IMR-90 (cell line): ENCODE measurements around the gene TBC1D24. TPM values are rescaled to one million over a fixed set of nuclear protein-coding genes. Genes with fewer than 3 reads are reported as not detected.

Source experiments
- ATAC-seq: fragments of 200-7000 bp; cut with Tn5 transposase; 2 replicates; pipeline ENCODE4 v1.9.1; 2020; ENCODE audit warnings: low read depth, mild to moderate bottlenecking, moderate library complexity
- BruUV-seq: library from RNA; stranded (reverse); fragments of 400-500 nt; replicated peaks from 2 replicates; lab custom pipeline; 2021; lab: Mats Ljungman, UMichigan
- CTCF ChIA-PET: fragments of 300-600 bp; formaldehyde crosslinking; extraction: SDS; loops from one replicate; lab custom pipeline; 2021; ENCODE audit warnings: antibody characterized with exemption; lab: Yijun Ruan, JAX
- POLR2A ChIA-PET: fragments of 300-600 bp; sonication (Branson Sonifier 250); formaldehyde crosslinking; loops from one replicate; lab custom pipeline; 2022; ENCODE audit warnings: antibody characterized with exemption; ENCODE audit not compliant: unreplicated experiment; lab: Charles Lee
- DNase-seq: peaks from one replicate; pipeline ENCODE4 v3.0.0; 2013
- H2AFZ ChIP-seq: replicated peaks from 2 replicates; pipeline ENCODE3; 2013; ENCODE audit warnings: low read length, mild to moderate bottlenecking; ENCODE audit not compliant: poor library complexity
- H2AK5ac ChIP-seq: 2 replicates; pipeline ENCODE4 v1.6.1; 2013; ENCODE audit warnings: low read depth, low read length, inconsistent platforms
- H2AK9ac ChIP-seq: replicated peaks from 2 replicates; pipeline ENCODE3; 2013; ENCODE audit warnings: mild to moderate bottlenecking, low read depth, low read length, moderate library complexity; ENCODE audit not compliant: poor library complexity
- H2BK120ac ChIP-seq: 2 replicates; pipeline ENCODE4 v1.6.1; 2013; ENCODE audit warnings: low read depth, low read length, inconsistent platforms
- H2BK15ac ChIP-seq: 3 replicates; pipeline ENCODE4 v1.6.1; 2013; ENCODE audit warnings: low read depth, low read length, inconsistent platforms
- H2BK20ac ChIP-seq: 2 replicates; pipeline ENCODE4 v1.6.1; 2013; ENCODE audit warnings: low read depth, mild to moderate bottlenecking, inconsistent platforms, low read length, moderate library complexity
- H2BK5ac ChIP-seq: 2 replicates; pipeline ENCODE4 v1.6.1; 2013; ENCODE audit warnings: mild to moderate bottlenecking, low read depth, low read length, inconsistent platforms; ENCODE audit not compliant: poor library complexity, severe bottlenecking
- H3K14ac ChIP-seq: replicated peaks from 2 replicates; pipeline ENCODE4 v1.6.1; 2013; ENCODE audit warnings: low read depth, low read length, inconsistent platforms
- H3K18ac ChIP-seq: 2 replicates; pipeline ENCODE4 v1.6.1; 2013; ENCODE audit warnings: low read depth, low read length, control low read depth
- H3K23ac ChIP-seq: 2 replicates; pipeline ENCODE4 v1.6.1; 2013; ENCODE audit warnings: low read depth, low read length, inconsistent platforms
- H3K27ac ChIP-seq: 2 replicates; pipeline ENCODE4 v1.5.1; 2013; ENCODE audit warnings: mild to moderate bottlenecking, control low read depth, low read length; ENCODE audit not compliant: insufficient read depth
- H3K27me3 ChIP-seq: 2 replicates; pipeline ENCODE4 v1.6.1; 2013; ENCODE audit warnings: low read length; ENCODE audit not compliant: control insufficient read depth, insufficient read depth
- H3K36me3 ChIP-seq: 2 replicates; pipeline ENCODE4 v1.6.1; 2013; ENCODE audit warnings: low read length, mixed read lengths; ENCODE audit not compliant: control insufficient read depth, insufficient read depth
- H3K4ac ChIP-seq: 2 replicates; pipeline ENCODE4 v1.6.1; 2013; ENCODE audit warnings: low read depth, low read length, inconsistent platforms
- H3K4me1 ChIP-seq: 2 replicates; pipeline ENCODE4 v1.6.1; 2013; ENCODE audit warnings: low read length, mixed read lengths; ENCODE audit not compliant: control insufficient read depth, insufficient read depth
- H3K4me2 ChIP-seq: 2 replicates; pipeline ENCODE4 v1.6.1; 2013; ENCODE audit warnings: low read depth, mild to moderate bottlenecking, control low read depth, low read length, moderate library complexity
- H3K4me3 ChIP-seq: 2 replicates; pipeline ENCODE4 v1.5.1; 2013; ENCODE audit warnings: low read depth, mild to moderate bottlenecking, control low read depth, low read length, moderate library complexity; ENCODE audit not compliant: insufficient read depth
- H3K56ac ChIP-seq: 2 replicates; pipeline ENCODE4 v1.6.1; 2013; ENCODE audit warnings: low read length, inconsistent platforms; ENCODE audit not compliant: insufficient read depth; ENCODE audit errors: extremely low read depth
- H3K79me1 ChIP-seq, 2 experiments: 2 replicates each; pipeline ENCODE4 v1.6.1; 2013; ENCODE audit warnings: low read length in 2 of 2, inconsistent platforms in 1 of 2, low read depth in 1 of 2
- H3K9ac ChIP-seq: 2 replicates; pipeline ENCODE4 v1.6.1; 2013; ENCODE audit warnings: low read depth, low read length, control low read depth
- H3K9me1 ChIP-seq: 2 replicates; pipeline ENCODE4 v1.6.1; 2013; ENCODE audit warnings: low read length, inconsistent platforms; ENCODE audit not compliant: insufficient read depth
- H3K9me3 ChIP-seq: 2 replicates; pipeline ENCODE4 v1.6.1; 2013; ENCODE audit warnings: low read length; ENCODE audit not compliant: control insufficient read depth, insufficient read depth
- H4K20me1 ChIP-seq: 2 replicates; pipeline ENCODE4 v1.6.1; 2013; ENCODE audit warnings: low read length, inconsistent platforms; ENCODE audit not compliant: insufficient read depth
- H4K5ac ChIP-seq: 2 replicates; pipeline ENCODE4 v1.6.1; 2013; ENCODE audit warnings: mild to moderate bottlenecking, low read depth, low read length, control low read depth
- H4K8ac ChIP-seq, 2 experiments: 2 replicates each; pipeline ENCODE4 v1.6.1; 2013; ENCODE audit warnings: low read depth in 2 of 2, low read length in 2 of 2, control low read depth in 1 of 2, inconsistent platforms in 1 of 2
- H4K91ac ChIP-seq: 2 replicates; pipeline ENCODE4 v1.6.1; 2013; ENCODE audit warnings: low read depth, low read length, inconsistent platforms; ENCODE audit not compliant: insufficient read depth
- CHD1 ChIP-seq: IDR thresholded peaks from 2 replicates; pipeline ENCODE4 v1.6.1; 2012; ENCODE audit warnings: low read depth, low read length, improper control_type of control experiment
- NFE2L2 ChIP-seq: fragments of 150-350 bp; IDR thresholded peaks from 2 replicates; pipeline ENCODE4 v1.6.1; 2016; ENCODE audit warnings: low read depth, mild to moderate bottlenecking, low read length
- POLR2A ChIP-seq: IDR thresholded peaks from 2 replicates; pipeline ENCODE4 v1.6.1; 2012; ENCODE audit warnings: mild to moderate bottlenecking, low read depth, low read length
- RFX5 ChIP-seq: IDR thresholded peaks from 2 replicates; pipeline ENCODE4 v1.8.0; 2012; ENCODE audit warnings: low read depth, mild to moderate bottlenecking, low read length, moderate library complexity
- WGBS, 2 experiments: methylation state at CpG; one replicate each; pipeline versions ENCODE4 v1.1.5 to v1.1.7; 2013; ENCODE audit warnings: missing lambda C conversion rate in 2 of 2; ENCODE audit not compliant: insufficient read length in 1 of 2; ENCODE audit errors: extremely low coverage in 2 of 2; 5-methylcytosine and 5-hydroxymethylcytosine counted together
- dilution Hi-C: fragments of 300-500 bp; cut with HindIII; formaldehyde crosslinking; loops from one replicate; pipeline ENCODE4 v1.14.3; 2018; ENCODE audit warnings: low sequenced_read_pairs; ENCODE audit not compliant: unreplicated experiment
- in situ Hi-C: fragments of 300-500 bp; cut with MboI; formaldehyde crosslinking; loops from 3 replicates; pipeline ENCODE4 v1.14.3; 2019; ENCODE audit warnings: low sequenced_read_pairs, inconsistent platforms, mixed read lengths
- intact Hi-C: fragments of 100-400 bp; cut with micrococcal nuclease; formaldehyde crosslinking; loops from 2 replicates; pipeline ENCODE4 v1.10.0; 2022
- polyA plus RNA-seq, 3 experiments: library from polyadenylated mRNA; depleted of rRNA; stranded (reverse); fragments of >200 nt; gene quantifications; 2 replicates each; pipeline ENCODE4 v1.2.3, GENCODE V29; 2012; ENCODE audit warnings: low replicate concordance in 1 of 3
- total RNA-seq: library from RNA; depleted of rRNA; stranded (reverse); fragments of >200 nt; gene quantifications from 2 replicates; pipeline ENCODE4 v1.2.3, GENCODE V29; 2012

Gene TBC1D24
- total and polyA plus RNA-seq, 2 of the 4 experiments (the other 2 are of a cell fraction): 7.5 to 13.4 TPM

GRCh38 chr16:2517954-2518605 lies 43.2 kb downstream of the TBC1D24 start:
- no TSS peak for BruUV-seq
- H3K4me3 ChIP-seq: no peak overlapping the region
- ATAC-seq: no peak
- intact Hi-C loops: no loop called here
- peaks cover 57% of the 10 kb centered on the region for H4K20me1 ChIP-seq
- H2AK9ac ChIP-seq: no peak overlapping the region
- no peak overlapping the region for H2AFZ ChIP-seq
- no peak overlapping the region for H2BK120ac ChIP-seq
- no peak overlapping the region for H2BK20ac ChIP-seq
- no peak overlapping the region for H3K23ac ChIP-seq
- no peak overlapping the region for H3K18ac ChIP-seq
- H3K14ac ChIP-seq: no peak overlapping the region
- dilution Hi-C loops: no loop called here
- peaks cover 4% of the 10 kb centered on the region for H3K36me3 ChIP-seq
- no peak overlapping the region for H2BK15ac ChIP-seq
- DNase-seq: no peak
- in situ Hi-C loops: no loop called here
- H3K4ac ChIP-seq: no peak overlapping the region
- peaks cover 16% of the 10 kb centered on the region for H3K4me1 ChIP-seq
- no peak overlapping the region for H2BK5ac ChIP-seq
- WGBS, 2 experiments: 93% methylated on average over 5 of the region's 12 CpGs; no CpG with 5 or more reads in 1 of the 2 experiments
- H4K5ac ChIP-seq: no peak overlapping the region
- peaks cover 19% of the 10 kb centered on the region for H3K9me1 ChIP-seq
- H3K27me3 ChIP-seq: no peaks in the 10 kb centered on the region
- no peak overlapping the region for H4K91ac ChIP-seq
- H3K27ac ChIP-seq: no peak overlapping the region
- CTCF ChIA-PET: no interaction called here
- no peak overlapping the region for H3K56ac ChIP-seq
- no peak for TF ChIP-seq RFX5
- no peak for TF ChIP-seq CHD1
- no peak for TF ChIP-seq NFE2L2
- TF ChIP-seq POLR2A: no peak
- no peak overlapping the region for H4K8ac ChIP-seq
- peaks cover 12 to 57% of the 10 kb centered on the region in 2 experiments for H3K79me1 ChIP-seq
- no peak overlapping the region for H3K9ac ChIP-seq
- POLR2A ChIA-PET: no interaction called here
- H3K9me3 ChIP-seq: no peaks in the 10 kb centered on the region
- no peak overlapping the region for H3K4me2 ChIP-seq
- no peak overlapping the region for H2AK5ac ChIP-seq
